IPS DF 6.9 (cell line): ENCODE data around the gene TSPOAP1.

ENCODE experiments used
- DNase-seq: peaks from one replicate; pipeline ENCODE4 v3.0.0-alpha.2; 2013; ENCODE audit warnings: low read depth, low spot score
- H3K27ac ChIP-seq: one replicate; pipeline ENCODE4 v1.5.1; 2013; ENCODE audit warnings: low read length, control low read depth
- H3K27me3 ChIP-seq: 2 replicates; pipeline ENCODE4 v1.6.1; 2013; ENCODE audit warnings: mild to moderate bottlenecking, low read length; ENCODE audit not compliant: control insufficient read depth, insufficient read depth
- H3K36me3 ChIP-seq: 2 replicates; pipeline ENCODE4 v1.6.1; 2013; ENCODE audit warnings: low read length; ENCODE audit not compliant: control insufficient read depth, insufficient read depth
- H3K4me1 ChIP-seq: 2 replicates; pipeline ENCODE4 v1.6.1; 2013; ENCODE audit warnings: low read length; ENCODE audit not compliant: control insufficient read depth, insufficient read depth
- H3K4me3 ChIP-seq: 2 replicates; pipeline ENCODE4 v1.5.1; 2013; ENCODE audit warnings: mild to moderate bottlenecking, low read length
- H3K9me3 ChIP-seq: 2 replicates; pipeline ENCODE4 v1.6.1; 2013; ENCODE audit warnings: low read length, inconsistent platforms; ENCODE audit not compliant: control insufficient read depth, insufficient read depth
- WGBS: extraction: QIAGEN DNeasy Blood & Tissue Kit; methylation state at CpG from one replicate; pipeline ENCODE4 v1.1.7; 2013; ENCODE audit warnings: mixed read lengths, missing lambda C conversion rate; ENCODE audit not compliant: insufficient read length, insufficient coverage; 5-methylcytosine and 5-hydroxymethylcytosine counted together

TSPOAP1 gene

DNA sequence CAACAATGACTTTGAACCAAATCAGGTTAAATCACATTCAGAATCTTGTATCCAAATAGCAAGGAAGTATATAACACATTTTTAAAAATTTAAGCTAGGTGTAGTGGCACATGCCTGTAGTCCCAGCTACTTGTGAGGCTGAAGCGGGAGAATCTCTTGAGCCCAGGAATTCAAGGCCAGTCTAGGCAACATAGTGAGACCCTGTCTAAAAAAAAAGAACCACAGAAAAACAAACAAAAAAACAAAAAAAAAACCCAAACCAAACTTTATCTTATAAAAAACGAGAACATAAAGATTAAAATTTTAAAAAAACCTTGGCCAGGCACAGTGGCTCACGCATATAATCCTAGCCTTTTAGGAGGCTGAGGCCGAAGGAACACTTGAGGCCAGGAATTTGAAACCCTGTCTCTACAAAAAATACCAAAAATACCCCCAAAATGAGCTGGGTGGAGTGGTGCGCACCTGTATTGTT, 11.8 kb upstream of the TSPOAP1 start:
- Histone ChIP-seq H3K27ac (no peak overlapping the region), H3K36me3 (0 out of 2 replicates have a peak, but pooled peaks cover 5% of the 10 kb centered on the region), H3K4me3 (no peak overlapping the region), H3K9me3 (no peaks in the 10 kb centered on the region), H3K27me3 (no peaks in the 10 kb centered on the region), H3K4me1 (peaks cover 14% of the 10 kb centered on the region)
- DNase-seq = no peak
- WGBS = 100% methylated on average over 1 of the region's 5 CpGs

DNA sequence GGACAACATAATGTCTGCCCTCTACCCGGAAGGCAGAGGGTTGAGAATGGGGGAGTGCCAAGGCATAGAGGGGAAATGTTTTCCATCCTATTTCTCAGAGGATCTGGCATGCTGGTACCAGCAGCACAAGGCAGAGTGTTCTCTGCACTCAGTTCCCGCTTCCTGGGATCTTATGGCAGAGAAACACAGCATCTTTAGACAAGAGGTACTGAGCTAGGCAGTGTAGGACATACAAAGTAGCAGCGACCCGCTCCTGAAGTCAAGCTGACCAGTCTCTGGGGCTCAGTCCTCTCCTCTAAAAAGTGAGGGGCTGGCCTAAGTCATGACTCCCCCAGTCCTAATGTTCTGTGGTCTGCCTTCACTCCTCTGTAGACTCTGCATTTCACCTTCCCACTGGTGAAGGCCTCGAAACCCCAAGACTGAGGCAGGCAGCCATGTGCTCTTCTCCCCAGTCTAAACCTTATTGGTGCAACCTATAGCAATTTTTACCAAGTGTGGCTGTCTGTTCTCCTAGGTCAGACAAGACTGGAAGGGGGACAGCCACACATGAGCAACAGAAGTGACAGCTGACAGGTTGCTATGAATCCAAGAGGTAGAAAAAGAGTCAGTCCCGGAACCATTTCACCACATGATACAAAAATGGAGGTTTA, 11.3 kb upstream of the TSPOAP1 start:
- WGBS = no CpG with 5 or more reads among the region's 6 CpGs
- DNase-seq = no peak
- Histone ChIP-seq H3K36me3 (0 out of 2 replicates have a peak, but pooled peaks cover 3% of the 10 kb centered on the region), H3K4me3 (no peak overlapping the region), H3K9me3 (no peaks in the 10 kb centered on the region), H3K27ac (no peak overlapping the region), H3K4me1 (peaks cover 14% of the 10 kb centered on the region), H3K27me3 (no peaks in the 10 kb centered on the region)

DNA sequence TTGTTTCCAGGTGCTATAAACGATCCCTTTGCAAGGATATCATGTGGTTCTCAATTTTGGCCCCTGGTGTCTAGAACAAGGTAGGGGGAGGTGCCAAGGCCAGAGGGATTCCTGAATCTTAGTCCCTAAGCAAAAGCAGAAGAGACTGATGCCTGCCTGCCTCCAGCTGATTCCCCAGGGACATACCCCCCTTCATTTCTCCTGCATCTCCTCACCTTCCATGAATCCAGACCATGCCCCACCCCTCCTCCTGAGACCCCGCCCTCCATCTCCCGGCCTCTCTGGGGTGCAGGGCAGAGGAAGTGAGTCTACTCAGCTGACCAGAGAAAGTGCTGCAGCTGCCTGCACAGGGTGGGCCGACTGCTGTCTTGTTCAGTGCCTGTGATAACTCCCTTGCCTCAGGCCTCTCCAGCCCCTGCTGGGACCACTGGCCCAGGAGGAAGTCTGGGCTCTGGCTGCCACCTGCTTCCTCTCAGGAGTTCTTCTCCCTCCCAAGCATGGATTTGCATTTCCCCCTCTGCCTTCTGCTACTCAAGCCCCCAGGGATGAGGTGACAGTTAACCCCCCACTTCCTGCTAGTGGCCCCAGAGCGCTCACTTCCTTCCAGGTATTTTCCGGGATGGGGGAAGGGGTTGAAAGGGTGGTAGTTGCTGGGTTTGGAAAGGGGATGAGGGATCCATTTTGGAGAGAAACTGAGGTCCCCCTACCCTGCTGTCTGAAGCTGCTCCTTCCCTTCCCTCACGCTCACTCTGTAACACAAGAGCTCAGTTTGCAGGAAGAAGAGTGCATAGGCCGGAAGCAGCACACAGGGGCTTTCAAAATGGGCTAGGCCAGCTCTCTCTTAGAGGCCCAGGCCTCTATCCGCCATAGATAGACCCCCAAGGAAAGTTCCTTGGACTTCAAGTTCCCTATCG, 10.5 kb upstream of the TSPOAP1 start:
- no peak for DNase-seq
- Histone ChIP-seq H3K4me1 (peaks cover 14% of the 10 kb centered on the region), H3K4me3 (no peak overlapping the region)

DNA sequence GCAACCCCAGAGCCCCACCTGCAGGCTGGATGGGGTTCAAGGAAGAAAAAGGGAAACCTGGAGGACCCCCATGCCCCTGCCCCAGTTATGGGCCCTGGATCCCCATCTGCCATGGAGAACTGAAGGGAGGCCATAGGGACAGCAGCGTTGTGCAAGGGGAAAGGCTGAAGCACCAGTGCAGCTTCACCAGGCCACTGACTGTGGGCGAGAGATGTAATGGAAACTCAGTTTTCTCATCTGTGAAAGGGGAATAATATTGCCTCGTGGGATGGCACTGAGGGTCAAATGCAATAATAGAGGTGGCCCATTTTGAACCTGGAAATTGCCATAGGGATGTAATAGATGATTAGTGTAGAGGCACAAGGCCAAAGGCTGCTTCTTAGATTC, 9.9 kb upstream of the TSPOAP1 start:
- no peak overlapping the region for H3K27ac ChIP-seq
- no peaks in the 10 kb centered on the region for H3K9me3 ChIP-seq
- no peaks in the 10 kb centered on the region for H3K27me3 ChIP-seq
- peaks cover 14% of the 10 kb centered on the region for H3K4me1 ChIP-seq
- whole genome bisulfite sequencing = no CpG with 5 or more reads among the region's 3 CpGs
- no peak for DNase-seq
- no peaks in the 10 kb centered on the region for H3K36me3 ChIP-seq
- H3K4me3 ChIP-seq = no peak overlapping the region

More for the DNA sequence above, 10.5 kb upstream of the TSPOAP1 start:
- Histone ChIP-seq H3K9me3 (no peaks in the 10 kb centered on the region), H3K27me3 (no peaks in the 10 kb centered on the region), H3K27ac (no peak overlapping the region), H3K36me3 (no peaks in the 10 kb centered on the region)
- WGBS = no CpG with 5 or more reads among the region's 10 CpGs

DNA sequence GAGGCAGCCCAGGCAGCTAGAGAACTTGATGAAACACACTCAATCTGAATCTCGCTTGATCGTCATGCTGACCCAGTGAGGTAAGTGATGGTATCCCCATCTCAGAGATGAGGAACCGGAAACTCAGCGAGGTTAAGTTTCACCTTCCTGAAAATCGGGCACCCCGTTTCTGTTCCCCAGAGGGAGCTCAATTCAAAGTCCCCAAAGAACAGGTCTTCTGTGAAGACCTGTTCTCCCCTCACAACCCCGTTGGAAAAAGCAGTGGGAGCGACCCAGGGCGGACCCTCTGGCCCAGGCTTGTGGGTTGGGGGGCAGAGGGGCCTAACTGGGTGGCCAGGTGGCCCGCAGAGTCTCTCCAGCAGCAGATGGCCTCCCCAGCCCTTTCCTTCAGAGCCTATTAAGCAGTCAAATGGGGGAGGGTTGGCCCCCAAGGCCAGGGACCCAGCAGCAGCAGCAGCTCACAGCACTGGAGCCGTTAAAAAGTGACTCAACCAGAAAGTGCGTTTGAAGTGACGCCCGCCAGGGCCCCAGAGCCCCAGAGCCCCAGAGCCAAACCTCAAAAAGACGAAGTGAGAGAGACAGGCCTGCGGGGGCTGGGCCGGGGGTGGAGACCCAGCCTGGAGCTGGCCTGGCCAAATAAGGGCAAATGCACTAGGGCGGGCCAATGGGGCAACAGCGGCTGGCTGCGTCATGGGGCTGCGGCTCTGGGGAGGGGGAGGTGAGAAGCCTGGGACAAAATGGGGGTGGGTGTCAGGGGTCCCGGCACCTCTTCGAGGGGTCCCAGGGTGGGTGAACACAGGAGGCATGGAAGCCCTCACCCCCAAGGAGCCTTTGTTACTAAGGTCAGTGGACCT, 9.2 kb upstream of the TSPOAP1 start:
- no CpG with 5 or more reads among the region's 23 CpGs for WGBS
- no peaks in the 10 kb centered on the region for H3K27me3 ChIP-seq
- no peak overlapping the region for H3K4me3 ChIP-seq
- no peak for DNase-seq
- no peaks in the 10 kb centered on the region for H3K9me3 ChIP-seq
- no peak overlapping the region for H3K27ac ChIP-seq
- peaks cover 14% of the 10 kb centered on the region for H3K4me1 ChIP-seq
- no peaks in the 10 kb centered on the region for H3K36me3 ChIP-seq

DNA sequence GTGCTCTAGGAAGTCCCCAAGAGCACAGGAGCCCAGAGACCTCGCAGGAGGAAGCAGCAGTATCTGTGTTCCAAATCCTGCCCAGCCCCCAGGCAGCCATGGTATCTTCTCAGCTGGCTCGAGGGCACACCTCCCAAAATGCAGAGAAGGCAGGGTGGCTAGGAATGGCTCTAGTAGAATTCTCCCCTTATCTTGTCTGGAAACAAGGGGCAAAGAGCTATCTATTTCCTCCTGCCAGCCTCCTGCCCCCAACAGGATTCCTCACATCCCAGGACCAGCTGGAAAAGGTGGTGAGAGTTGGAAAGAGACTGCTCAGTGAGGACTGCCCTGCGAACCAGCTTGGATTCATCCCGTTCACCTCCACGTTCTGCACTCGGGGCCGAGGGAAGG, 8.6 kb upstream of the TSPOAP1 start:
- Histone ChIP-seq H3K4me1 (peaks cover 14% of the 10 kb centered on the region), H3K36me3 (no peaks in the 10 kb centered on the region), H3K4me3 (no peak overlapping the region), H3K27ac (no peak overlapping the region), H3K9me3 (no peaks in the 10 kb centered on the region), H3K27me3 (no peaks in the 10 kb centered on the region)
- DNase-seq = no peak
- no CpG with 5 or more reads among the region's 7 CpGs for WGBS

DNA sequence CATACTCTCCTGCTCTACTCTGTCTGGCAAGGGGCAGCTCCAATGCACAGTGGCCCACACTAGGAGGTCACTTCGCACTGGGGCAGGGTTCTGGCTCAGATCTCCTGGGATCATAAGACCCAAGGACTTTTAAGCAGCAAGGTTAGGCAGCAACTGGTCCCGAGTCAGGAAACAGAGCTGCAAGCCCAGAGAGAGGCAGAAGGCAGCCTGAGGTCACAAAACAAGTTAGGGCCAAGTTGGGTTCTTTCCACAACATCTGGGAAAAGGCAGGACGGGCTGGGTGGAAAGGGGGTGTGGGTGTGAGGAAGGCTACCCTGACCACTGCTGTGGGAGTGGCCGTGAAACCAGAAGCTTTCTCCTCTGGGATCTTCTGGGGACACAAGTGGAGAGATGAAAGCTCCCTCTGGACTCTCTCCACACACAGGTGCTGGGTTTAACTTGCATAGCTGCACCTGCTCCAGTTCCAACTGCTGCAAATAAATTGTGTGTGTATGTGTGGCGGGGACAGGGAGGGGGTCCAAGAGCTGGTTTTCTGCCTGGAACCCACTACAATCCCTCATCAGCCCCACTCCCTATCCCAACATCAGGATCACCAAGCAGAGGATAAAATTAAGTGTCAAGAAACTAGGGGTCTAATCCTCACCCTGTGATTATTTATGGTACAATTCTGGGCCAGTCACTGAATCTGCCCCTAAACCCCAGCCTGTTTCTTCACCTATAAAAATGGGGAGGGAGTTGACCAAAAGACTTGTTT, 8.0 kb upstream of the TSPOAP1 start:
- no CpG with 5 or more reads among the region's 5 CpGs for WGBS
- Histone ChIP-seq H3K9me3 (no peaks in the 10 kb centered on the region), H3K4me3 (no peak overlapping the region), H3K27me3 (no peaks in the 10 kb centered on the region), H3K27ac (no peak overlapping the region), H3K4me1 (peaks cover 15% of the 10 kb centered on the region), H3K36me3 (no peaks in the 10 kb centered on the region)
- DNase-seq = no peak

DNA sequence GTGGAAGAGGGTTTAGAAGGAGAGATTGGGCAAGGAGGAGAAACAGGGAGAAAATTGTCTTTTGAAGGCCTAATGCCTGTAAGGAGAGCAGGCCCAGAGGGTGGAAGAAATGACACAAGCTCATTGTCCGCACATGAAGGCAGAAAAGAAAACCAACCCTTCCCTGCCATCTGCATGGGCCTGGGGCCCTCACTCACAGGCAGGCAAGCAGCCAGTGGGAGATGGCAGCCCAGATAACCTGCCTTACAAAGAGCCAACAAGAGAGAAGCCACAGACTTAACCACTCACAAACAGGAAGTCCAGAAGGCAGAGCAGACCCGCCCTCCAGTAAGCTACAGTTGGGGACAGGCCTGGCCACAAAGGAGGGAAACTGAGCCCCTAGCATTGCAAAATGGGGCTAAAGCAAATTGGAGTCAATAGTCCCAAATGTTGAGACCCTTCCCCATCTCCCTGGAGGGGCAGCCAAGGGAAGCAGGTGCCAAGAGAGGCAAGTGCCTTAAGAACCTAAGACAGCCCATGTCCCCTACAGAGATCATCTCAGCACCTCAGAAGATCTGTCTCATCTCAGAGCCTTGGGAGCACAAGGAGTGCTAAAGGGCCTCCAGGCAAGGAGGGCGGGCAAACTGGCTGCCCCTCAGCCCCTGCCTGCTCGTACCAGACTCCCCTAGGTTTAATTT, 7.3 kb upstream of the TSPOAP1 start:
- H3K4me3 ChIP-seq = no peak overlapping the region
- no peak overlapping the region for H3K27ac ChIP-seq
- H3K4me1 ChIP-seq = peaks cover 20% of the 10 kb centered on the region
- no peaks in the 10 kb centered on the region for H3K9me3 ChIP-seq
- DNase-seq = no peak
- H3K36me3 ChIP-seq = no peaks in the 10 kb centered on the region
- no CpG with 5 or more reads among the region's 4 CpGs for WGBS
- no peaks in the 10 kb centered on the region for H3K27me3 ChIP-seq

DNA sequence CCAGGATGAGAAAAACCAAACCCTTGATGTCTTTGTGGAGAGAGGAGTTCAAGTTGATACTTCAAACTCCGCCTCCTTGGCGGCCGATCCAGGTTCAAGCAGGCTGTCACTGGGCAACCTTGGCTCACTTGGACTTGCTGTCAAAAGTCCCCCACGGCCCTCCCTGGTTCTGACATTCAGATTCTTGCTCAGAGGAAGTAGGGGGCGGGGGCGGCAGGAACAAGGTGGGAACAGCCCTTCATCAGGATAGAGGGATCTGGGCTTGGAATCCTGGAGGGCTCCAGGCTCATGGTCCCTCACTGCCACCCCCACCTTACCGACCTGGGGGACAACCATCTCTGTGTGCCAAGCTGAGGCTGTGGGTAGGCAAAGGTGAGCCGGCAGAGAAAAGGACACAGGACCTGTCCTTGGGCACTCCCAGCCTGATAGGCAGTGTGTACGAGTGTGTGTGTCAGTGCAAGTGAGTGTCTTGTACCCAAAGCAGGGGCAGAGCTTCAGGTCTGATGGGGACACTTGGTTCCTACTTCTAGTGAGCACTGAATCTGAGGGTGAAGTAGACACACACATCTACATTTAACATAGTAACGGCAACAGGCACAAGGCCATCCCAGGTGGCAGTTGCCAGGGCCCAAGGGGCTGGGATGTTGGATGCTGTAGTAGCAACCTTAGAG, 6.6 kb upstream of the TSPOAP1 start:
- Histone ChIP-seq H3K27me3 (no peaks in the 10 kb centered on the region), H3K4me1 (peaks cover 24% of the 10 kb centered on the region), H3K9me3 (no peaks in the 10 kb centered on the region), H3K4me3 (no peak overlapping the region), H3K36me3 (no peaks in the 10 kb centered on the region), H3K27ac (no peak overlapping the region)
- no CpG with 5 or more reads among the region's 10 CpGs for WGBS
- DNase-seq = no peak
